Mesendoderm (in vitro differentiated cells): Measurements from ENCODE around the gene RUNX2.
A peak's percentile ranks its signal among the peaks of the same experiment; 100 is the strongest.

Experiments used
- DNase-seq: peaks from one replicate; pipeline ENCODE4 v3.0.0; 2013
- H2AK5ac ChIP-seq: 2 replicates; pipeline ENCODE4 v1.6.1; 2013; ENCODE audit warnings: low read length, inconsistent platforms
- H2BK120ac ChIP-seq: 2 replicates; pipeline ENCODE4 v1.6.1; 2013; ENCODE audit warnings: low read depth, mild to moderate bottlenecking, low read length, moderate library complexity, mixed read lengths
- H2BK15ac ChIP-seq: replicated peaks from 2 replicates; pipeline ENCODE4 v1.6.1; 2013; ENCODE audit warnings: low read depth, mild to moderate bottlenecking, moderate library complexity
- H2BK5ac ChIP-seq: 2 replicates; pipeline ENCODE4 v1.6.1; 2013; ENCODE audit warnings: low read length, inconsistent platforms
- H3K18ac ChIP-seq: 2 replicates; pipeline ENCODE4 v1.6.1; 2013; ENCODE audit warnings: mild to moderate bottlenecking, low read length, mixed read lengths
- H3K23ac ChIP-seq: one replicate; pipeline ENCODE4 v1.6.1; 2013; ENCODE audit warnings: low read length
- H3K27ac ChIP-seq: 2 replicates; pipeline ENCODE4 v1.5.1; 2013; ENCODE audit warnings: low read depth, mild to moderate bottlenecking, inconsistent platforms, low read length, moderate library complexity
- H3K27me3 ChIP-seq: 2 replicates; pipeline ENCODE4 v1.6.1; 2013; ENCODE audit warnings: low read length, control low read depth, mild to moderate bottlenecking, inconsistent platforms; ENCODE audit not compliant: insufficient read depth, poor library complexity
- H3K36me3 ChIP-seq: 2 replicates; pipeline ENCODE4 v1.6.1; 2013; ENCODE audit warnings: low read length, inconsistent platforms; ENCODE audit not compliant: control insufficient read depth, insufficient read depth
- H3K4ac ChIP-seq: one replicate; pipeline ENCODE4 v1.6.1; 2013; ENCODE audit warnings: low read depth, mild to moderate bottlenecking, low read length, moderate library complexity
- H3K4me1 ChIP-seq: 2 replicates; pipeline ENCODE4 v1.6.1; 2013; ENCODE audit warnings: low read depth, low read length, inconsistent platforms; ENCODE audit not compliant: control insufficient read depth
- H3K4me2 ChIP-seq: 2 replicates; pipeline ENCODE4 v1.6.1; 2013; ENCODE audit warnings: low read length
- H3K4me3 ChIP-seq: 2 replicates; pipeline ENCODE4 v1.5.1; 2013; ENCODE audit warnings: mild to moderate bottlenecking, low read length
- H3K56ac ChIP-seq: one replicate; pipeline ENCODE4 v1.6.1; 2013; ENCODE audit warnings: low read length
- H3K79me1 ChIP-seq: 2 replicates; pipeline ENCODE4 v1.6.1; 2013; ENCODE audit warnings: low read length, inconsistent platforms
- H3K79me2 ChIP-seq: 2 replicates; pipeline ENCODE4 v1.6.1; 2013; ENCODE audit warnings: mild to moderate bottlenecking, low read length; ENCODE audit not compliant: control insufficient read depth, insufficient read depth
- H3K9ac ChIP-seq: 2 replicates; pipeline ENCODE4 v1.6.1; 2013; ENCODE audit warnings: low read length, inconsistent platforms
- H4K5ac ChIP-seq: one replicate; pipeline ENCODE4 v1.6.1; 2013; ENCODE audit warnings: low read length
- H4K8ac ChIP-seq: one replicate; pipeline ENCODE4 v1.6.1; 2013; ENCODE audit warnings: low read depth, mild to moderate bottlenecking, control low read depth, low read length, moderate library complexity
- WGBS: extraction: QIAGEN DNeasy Blood & Tissue Kit; methylation state at CpG from one replicate; pipeline ENCODE4 v1.1.7; 2013; ENCODE audit warnings: low lambda C conversion rate, missing lambda C conversion rate; ENCODE audit not compliant: insufficient coverage; ENCODE audit errors: extremely low coverage; 5-methylcytosine and 5-hydroxymethylcytosine counted together

RUNX2 gene

DNA sequence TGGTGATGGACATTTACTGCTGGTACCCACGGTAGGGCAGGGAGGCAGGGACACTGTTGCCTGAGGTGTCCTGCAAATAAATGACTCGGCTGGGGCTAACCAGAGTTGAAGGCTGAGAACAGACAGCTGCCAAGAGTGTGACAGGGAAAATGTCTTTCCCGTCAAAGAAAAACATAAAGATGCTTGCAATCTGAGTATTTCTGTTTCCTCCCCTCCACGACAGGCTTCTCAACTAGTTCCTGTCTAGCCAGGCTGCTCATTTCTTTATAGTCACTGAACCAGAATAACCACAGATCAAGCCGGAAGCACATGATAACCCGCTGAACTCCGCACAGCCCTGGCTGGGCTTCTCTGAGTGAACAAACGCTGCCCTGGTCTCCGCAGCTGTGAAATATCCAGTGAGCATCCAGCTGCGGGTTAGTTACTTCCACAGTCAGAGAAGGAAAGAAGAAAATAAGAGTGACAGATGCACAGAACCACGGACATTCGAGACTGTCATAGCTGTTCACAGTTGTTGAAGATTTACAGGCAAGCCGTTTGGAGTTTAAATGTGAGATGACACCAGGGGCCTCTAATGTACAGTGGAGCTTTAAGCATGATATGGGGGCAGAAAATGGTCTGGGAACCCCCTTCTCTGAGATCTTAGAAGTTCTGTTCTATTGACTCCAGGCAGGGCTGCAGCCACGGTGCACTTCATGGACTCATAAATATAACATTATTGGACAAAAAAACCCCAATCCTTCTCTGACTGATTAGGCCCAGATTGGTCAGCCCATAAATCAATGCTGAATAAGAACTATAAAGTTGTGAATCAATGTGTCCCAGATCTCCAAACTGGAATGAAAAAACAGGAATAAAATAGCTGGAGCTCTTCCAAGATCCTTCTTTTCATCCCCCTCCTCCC is 349.5 kb downstream of the RUNX2 start:
- no peak overlapping the region for H3K18ac ChIP-seq
- H3K56ac ChIP-seq = no peak overlapping the region
- H2BK5ac ChIP-seq = no peak overlapping the region
- WGBS = no CpG with 5 or more reads among the region's 14 CpGs
- no peaks in the 10 kb centered on the region for H3K79me2 ChIP-seq
- no peak overlapping the region for H3K9ac ChIP-seq
- no peak overlapping the region for H3K4me3 ChIP-seq
- H3K27me3 ChIP-seq = no peaks in the 10 kb centered on the region
- no peak overlapping the region for H4K8ac ChIP-seq
- H3K27ac ChIP-seq = no peak overlapping the region
- H3K23ac ChIP-seq = no peak overlapping the region
- no peaks in the 10 kb centered on the region for H3K79me1 ChIP-seq
- H2BK15ac ChIP-seq = no peak overlapping the region
- no peak overlapping the region for H4K5ac ChIP-seq
- no peaks in the 10 kb centered on the region for H3K36me3 ChIP-seq
- no peak overlapping the region for H3K4ac ChIP-seq
- H2AK5ac ChIP-seq = no peak overlapping the region
- H3K4me1 ChIP-seq = no peaks in the 10 kb centered on the region
- no peak for DNase-seq
- no peak overlapping the region for H2BK120ac ChIP-seq
- H3K4me2 ChIP-seq = no peak overlapping the region

GRCh38 chr6:45678285-45678607 is 350.1 kb downstream of the RUNX2 start:
- DNase-seq = no peak
- no peak overlapping the region for H3K18ac ChIP-seq
- no CpG with 5 or more reads among the region's 5 CpGs for WGBS
- no peak overlapping the region for H4K8ac ChIP-seq
- no peak overlapping the region for H2AK5ac ChIP-seq
- no peaks in the 10 kb centered on the region for H3K4me1 ChIP-seq
- no peak overlapping the region for H2BK120ac ChIP-seq
- H2BK5ac ChIP-seq = no peak overlapping the region
- H3K27me3 ChIP-seq = no peaks in the 10 kb centered on the region
- no peak overlapping the region for H3K4ac ChIP-seq
- H3K27ac ChIP-seq = no peak overlapping the region
- H3K56ac ChIP-seq = no peak overlapping the region
- no peaks in the 10 kb centered on the region for H3K36me3 ChIP-seq
- H3K4me3 ChIP-seq = no peak overlapping the region
- H2BK15ac ChIP-seq = no peak overlapping the region
- H3K79me1 ChIP-seq = no peaks in the 10 kb centered on the region
- H3K9ac ChIP-seq = no peak overlapping the region
- no peak overlapping the region for H3K23ac ChIP-seq
- H4K5ac ChIP-seq = no peak overlapping the region
- H3K4me2 ChIP-seq = no peak overlapping the region
- no peaks in the 10 kb centered on the region for H3K79me2 ChIP-seq

GRCh38 chr6:45679163-45679562 is 351.0 kb downstream of the RUNX2 start:
- Histone ChIP-seq H3K36me3 (no peaks in the 10 kb centered on the region), H3K27me3 (no peaks in the 10 kb centered on the region), H3K27ac (no peak overlapping the region), H2AK5ac (no peak overlapping the region), H4K5ac (no peak overlapping the region), H3K23ac (no peak overlapping the region), H3K18ac (no peak overlapping the region), H3K9ac (no peak overlapping the region), H3K56ac (no peak overlapping the region), H3K4me1 (no peaks in the 10 kb centered on the region), H2BK5ac (no peak overlapping the region), H3K79me1 (no peaks in the 10 kb centered on the region), H3K4me2 (no peak overlapping the region), H2BK15ac (no peak overlapping the region), H3K79me2 (no peaks in the 10 kb centered on the region), H2BK120ac (no peak overlapping the region), H4K8ac (no peak overlapping the region), H3K4me3 (no peak overlapping the region), H3K4ac (no peak overlapping the region)
- DNase-seq = no peak
- no CpG with 5 or more reads among the region's 5 CpGs for WGBS

- H3K4me1 ChIP-seq = no peaks in the 10 kb centered on the region
- H2AK5ac ChIP-seq = no peak overlapping the region
- H2BK15ac ChIP-seq = no peak overlapping the region
- no peak overlapping the region for H3K4me3 ChIP-seq
- H3K9ac ChIP-seq = no peak overlapping the region
- H3K4ac ChIP-seq = no peak overlapping the region
- H3K27me3 ChIP-seq = no peaks in the 10 kb centered on the region
- no peak overlapping the region for H3K56ac ChIP-seq
- H2BK120ac ChIP-seq = no peak overlapping the region
- no peak overlapping the region for H4K5ac ChIP-seq
- H3K4me2 ChIP-seq = no peak overlapping the region
- no peaks in the 10 kb centered on the region for H3K36me3 ChIP-seq
- H3K23ac ChIP-seq = no peak overlapping the region
- no peak overlapping the region for H4K8ac ChIP-seq
- WGBS = no CpG with 5 or more reads among the region's 2 CpGs
- no peak overlapping the region for H2BK5ac ChIP-seq
- no peak overlapping the region for H3K18ac ChIP-seq
- no peak overlapping the region for H3K27ac ChIP-seq
- H3K79me2 ChIP-seq = no peaks in the 10 kb centered on the region
- H3K79me1 ChIP-seq = no peaks in the 10 kb centered on the region
- DNase-seq = no peak
These were observed 351.5 kb downstream of the RUNX2 start for GRCh38 chr6:45679631-45680030.

DNA sequence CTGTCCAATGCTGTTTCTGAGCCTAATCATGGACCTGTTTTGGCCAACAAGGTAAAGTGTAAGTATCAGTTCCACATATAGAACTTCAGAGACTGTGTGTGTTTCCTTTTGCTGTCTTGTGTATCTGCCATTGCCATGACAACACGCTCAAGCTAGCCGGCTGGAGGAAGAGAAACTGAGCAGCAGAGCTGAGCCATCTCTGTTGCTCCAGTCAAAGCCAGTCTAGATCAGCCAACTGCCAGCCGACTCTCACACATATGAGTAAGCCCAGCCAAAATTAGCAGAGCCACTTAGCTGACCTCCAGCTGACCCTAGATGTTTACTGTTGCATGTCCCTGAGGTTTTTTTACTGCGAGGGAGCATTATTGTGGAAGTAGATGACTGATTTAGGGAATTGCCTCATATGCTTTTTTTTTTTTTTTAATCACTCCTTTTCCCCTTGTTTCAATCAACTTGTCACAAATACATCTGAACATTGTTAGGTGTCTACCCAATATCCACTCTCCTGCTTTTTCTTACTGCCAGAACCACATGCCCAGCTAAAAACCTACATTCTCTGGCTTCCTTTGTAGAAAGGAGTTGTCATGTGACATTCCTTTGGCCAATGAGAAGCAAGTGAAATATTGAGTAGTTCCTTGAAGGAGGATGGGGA is 353.9 kb downstream of the RUNX2 start:
- H2AK5ac ChIP-seq = no peak overlapping the region
- no peaks in the 10 kb centered on the region for H3K79me2 ChIP-seq
- no peak overlapping the region for H3K27ac ChIP-seq
- no peak overlapping the region for H3K4me2 ChIP-seq
- H3K4me1 ChIP-seq = no peaks in the 10 kb centered on the region
- no peak overlapping the region for H3K56ac ChIP-seq
- H3K4me3 ChIP-seq = no peak overlapping the region
- no peak overlapping the region for H4K5ac ChIP-seq
- H2BK15ac ChIP-seq = no peak overlapping the region
- no peak overlapping the region for H3K9ac ChIP-seq
- no peak overlapping the region for H2BK5ac ChIP-seq
- no CpG with 5 or more reads among the region's 4 CpGs for WGBS
- H3K4ac ChIP-seq = no peak overlapping the region
- no peaks in the 10 kb centered on the region for H3K79me1 ChIP-seq
- DNase-seq = peak; percentile 49
- no peak overlapping the region for H2BK120ac ChIP-seq
- H3K27me3 ChIP-seq = no peaks in the 10 kb centered on the region
- H3K36me3 ChIP-seq = no peaks in the 10 kb centered on the region
- H3K23ac ChIP-seq = no peak overlapping the region
- no peak overlapping the region for H3K18ac ChIP-seq
- H4K8ac ChIP-seq = no peak overlapping the region
